ENCODE data around the gene CCL4.

Gene CCL4

GRCh38 chr17:36148559-36149295 is 45.1 kb downstream of the CCL4 start:
- peak; percentile 92 to 96 for DNase-seq

GRCh38 chr17:36149296-36149820 is 45.7 kb downstream of the CCL4 start:
- DNase-seq = peak; percentile 34 to 52

- no peak for DNase-seq
Measured at GRCh38 chr17:36151891-36152638, 48.4 kb downstream of the CCL4 start.

GRCh38 chr17:36152639-36153120 is 49.1 kb downstream of the CCL4 start:
- peak; percentile 55 to 66 for DNase-seq

- DNase-seq = no peak
Measured at GRCh38 chr17:36153895-36154610, 50.4 kb downstream of the CCL4 start.
